ENCODE results near the gene USP6. TPM values are rescaled to one million over a fixed set of nuclear protein-coding genes. Genes with fewer than 3 reads are reported as not detected.

Gene USP6
- total and polyA plus RNA-seq, 2 of the 13 experiments (the other 11 are each of a cell fraction or from before 2014, with no cell fraction given) = 0.04 TPM; not detected in 1

DNA sequence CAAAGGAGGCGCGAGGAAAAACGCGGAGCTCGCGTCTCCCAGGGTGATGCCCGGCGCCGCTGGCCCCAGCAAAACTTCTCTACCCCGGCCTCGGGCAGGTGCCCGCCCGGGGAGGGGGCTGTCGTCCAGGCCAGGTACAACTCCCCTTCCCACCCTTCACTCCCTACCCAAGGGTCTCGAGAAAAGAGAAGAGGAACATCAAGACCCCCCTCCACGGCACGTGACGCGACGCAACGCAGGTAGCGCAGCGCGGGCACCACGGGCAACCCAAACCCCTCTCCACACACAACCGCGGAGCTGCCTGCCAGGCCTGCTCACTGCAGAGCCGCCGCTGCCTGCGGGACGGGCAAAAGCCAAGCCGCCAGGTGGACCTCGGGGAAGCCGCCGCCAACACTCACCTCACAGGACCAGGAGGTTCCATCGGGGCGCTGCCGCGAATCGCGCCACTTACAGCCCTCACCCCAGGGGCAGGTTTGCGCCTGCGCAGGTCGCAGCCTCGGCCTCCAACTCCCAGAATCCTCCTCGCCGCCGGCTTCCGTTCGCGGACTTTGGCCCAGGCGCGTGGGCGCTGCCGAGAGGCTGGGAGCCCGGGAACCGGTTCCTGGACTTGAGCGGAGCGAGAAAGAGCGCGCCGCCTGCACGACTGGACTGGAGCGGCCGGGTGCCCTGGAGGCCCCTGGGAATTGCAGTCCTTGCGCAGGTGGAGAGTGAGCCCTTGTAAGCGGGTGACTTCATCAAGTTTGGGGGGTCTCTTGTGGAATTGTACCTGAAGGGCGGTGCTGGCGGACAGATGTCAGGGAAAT lies 4.2 kb upstream of the USP6 start, which contains the start of gene ZNF232 (continued):
- TF ChIP-seq, protein P1, sequence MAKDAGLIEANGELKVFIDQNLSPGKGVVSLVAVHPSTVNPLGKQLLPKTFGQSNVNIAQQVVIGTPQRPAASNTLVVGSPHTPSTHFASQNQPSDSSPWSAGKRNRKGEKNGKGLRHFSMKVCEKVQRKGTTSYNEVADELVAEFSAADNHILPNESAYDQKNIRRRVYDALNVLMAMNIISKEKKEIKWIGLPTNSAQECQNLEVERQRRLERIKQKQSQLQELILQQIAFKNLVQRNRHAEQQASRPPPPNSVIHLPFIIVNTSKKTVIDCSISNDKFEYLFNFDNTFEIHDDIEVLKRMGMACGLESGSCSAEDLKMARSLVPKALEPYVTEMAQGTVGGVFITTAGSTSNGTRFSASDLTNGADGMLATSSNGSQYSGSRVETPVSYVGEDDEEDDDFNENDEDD (CRISPR knock-in tag; IDR thresholded peaks at IDR 0.05; ENCODE audit: borderline replicate concordance) = peak; percentile 86; the same call in 1 of the 2 replicates
- peak; percentile 89 for TF ChIP-seq TAF1 (CRISPR knock-in tag; IDR thresholded peaks at IDR 0.05)
- TF ChIP-seq PHF20 (CRISPR knock-in tag; IDR thresholded peaks at IDR 0.05) = peak; percentile 78
- TF ChIP-seq FOXA1 (IDR thresholded peaks at IDR 0.05) = no peak
- TF ChIP-seq FOXA1 (CRISPR knock-in tag; IDR thresholded peaks at IDR 0.05) = 0 out of 2 replicates have a peak, but pooled peaks have one; percentile 14
- TF ChIP-seq ZC3H4 (CRISPR knock-in tag; IDR thresholded peaks at IDR 0.05; ENCODE audit: borderline replicate concordance) = 0 out of 2 replicates have a peak, but pooled peaks have one; percentile 22
- TF ChIP-seq ZNF207 (IDR thresholded peaks at IDR 0.05; ENCODE audit: borderline replicate concordance) = no peak
- TF ChIP-seq GABPB1 (CRISPR knock-in tag; IDR thresholded peaks at IDR 0.05) = peak; percentile 96
- TF ChIP-seq ZNF205 (CRISPR knock-in tag; IDR thresholded peaks at IDR 0.05) = no peak; the same call in 1 of the 2 replicates
- no peak; the same call in 1 of the 2 replicates for TF ChIP-seq ZNF589 (CRISPR knock-in tag; conservative IDR thresholded peaks at IDR 0.05)
- no peak for TF ChIP-seq ZNF251 (CRISPR knock-in tag; IDR thresholded peaks at IDR 0.05)
- TF ChIP-seq, protein P2, sequence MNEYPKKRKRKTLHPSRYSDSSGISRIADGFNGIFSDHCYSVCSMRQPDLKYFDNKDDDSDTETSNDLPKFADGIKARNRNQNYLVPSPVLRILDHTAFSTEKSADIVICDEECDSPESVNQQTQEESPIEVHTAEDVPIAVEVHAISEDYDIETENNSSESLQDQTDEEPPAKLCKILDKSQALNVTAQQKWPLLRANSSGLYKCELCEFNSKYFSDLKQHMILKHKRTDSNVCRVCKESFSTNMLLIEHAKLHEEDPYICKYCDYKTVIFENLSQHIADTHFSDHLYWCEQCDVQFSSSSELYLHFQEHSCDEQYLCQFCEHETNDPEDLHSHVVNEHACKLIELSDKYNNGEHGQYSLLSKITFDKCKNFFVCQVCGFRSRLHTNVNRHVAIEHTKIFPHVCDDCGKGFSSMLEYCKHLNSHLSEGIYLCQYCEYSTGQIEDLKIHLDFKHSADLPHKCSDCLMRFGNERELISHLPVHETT (CRISPR knock-in tag; conservative IDR thresholded peaks at IDR 0.05) = peak; percentile 86
- no peak; the same call in 1 of the 2 replicates for TF ChIP-seq ZNF124 (CRISPR knock-in tag; IDR thresholded peaks at IDR 0.05)
- peak; percentile 81 for TF ChIP-seq ZSCAN21 (CRISPR knock-in tag; IDR thresholded peaks at IDR 0.05; ENCODE audit: borderline replicate concordance)
- TF ChIP-seq NFIB (CRISPR knock-in tag; IDR thresholded peaks at IDR 0.05; ENCODE audit: borderline replicate concordance) = no peak
- no peak for TF ChIP-seq ZNF780A (CRISPR knock-in tag; IDR thresholded peaks at IDR 0.05)
- no peak for TF ChIP-seq SATB2 (CRISPR knock-in tag; IDR thresholded peaks at IDR 0.05)
- TF ChIP-seq, protein P3, sequence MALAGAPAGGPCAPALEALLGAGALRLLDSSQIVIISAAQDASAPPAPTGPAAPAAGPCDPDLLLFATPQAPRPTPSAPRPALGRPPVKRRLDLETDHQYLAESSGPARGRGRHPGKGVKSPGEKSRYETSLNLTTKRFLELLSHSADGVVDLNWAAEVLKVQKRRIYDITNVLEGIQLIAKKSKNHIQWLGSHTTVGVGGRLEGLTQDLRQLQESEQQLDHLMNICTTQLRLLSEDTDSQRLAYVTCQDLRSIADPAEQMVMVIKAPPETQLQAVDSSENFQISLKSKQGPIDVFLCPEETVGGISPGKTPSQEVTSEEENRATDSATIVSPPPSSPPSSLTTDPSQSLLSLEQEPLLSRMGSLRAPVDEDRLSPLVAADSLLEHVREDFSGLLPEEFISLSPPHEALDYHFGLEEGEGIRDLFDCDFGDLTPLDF (CRISPR knock-in tag; IDR thresholded peaks at IDR 0.05) = peak; percentile 97
- no peak for TF ChIP-seq ZNF510 (CRISPR knock-in tag; IDR thresholded peaks at IDR 0.05; ENCODE audit: low read depth)
- no peak for TF ChIP-seq KLF9 (CRISPR knock-in tag; IDR thresholded peaks at IDR 0.05; ENCODE audit: low read depth)
- TF ChIP-seq TEAD2 (CRISPR knock-in tag; IDR thresholded peaks at IDR 0.05) = no peak
- peak; percentile 88; the same call in 1 of the 2 replicates for TF ChIP-seq ZNF549 (CRISPR knock-in tag; IDR thresholded peaks at IDR 0.05)
- TF ChIP-seq ZNF777 (CRISPR knock-in tag; IDR thresholded peaks at IDR 0.05) = peak; percentile 70; the same call in 1 of the 2 replicates
- TF ChIP-seq, protein P4, sequence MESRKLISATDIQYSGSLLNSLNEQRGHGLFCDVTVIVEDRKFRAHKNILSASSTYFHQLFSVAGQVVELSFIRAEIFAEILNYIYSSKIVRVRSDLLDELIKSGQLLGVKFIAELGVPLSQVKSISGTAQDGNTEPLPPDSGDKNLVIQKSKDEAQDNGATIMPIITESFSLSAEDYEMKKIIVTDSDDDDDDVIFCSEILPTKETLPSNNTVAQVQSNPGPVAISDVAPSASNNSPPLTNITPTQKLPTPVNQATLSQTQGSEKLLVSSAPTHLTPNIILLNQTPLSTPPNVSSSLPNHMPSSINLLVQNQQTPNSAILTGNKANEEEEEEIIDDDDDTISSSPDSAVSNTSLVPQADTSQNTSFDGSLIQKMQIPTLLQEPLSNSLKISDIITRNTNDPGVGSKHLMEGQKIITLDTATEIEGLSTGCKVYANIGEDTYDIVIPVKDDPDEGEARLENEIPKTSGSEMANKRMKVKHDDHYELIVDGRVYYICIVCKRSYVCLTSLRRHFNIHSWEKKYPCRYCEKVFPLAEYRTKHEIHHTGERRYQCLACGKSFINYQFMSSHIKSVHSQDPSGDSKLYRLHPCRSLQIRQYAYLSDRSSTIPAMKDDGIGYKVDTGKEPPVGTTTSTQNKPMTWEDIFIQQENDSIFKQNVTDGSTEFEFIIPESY (CRISPR knock-in tag; IDR thresholded peaks at IDR 0.05) = no peak
- TF ChIP-seq RBM39 (IDR thresholded peaks at IDR 0.05; ENCODE audit: low read depth, low read length, poor library complexity, severe bottlenecking) = peak; percentile 45

Data from HepG2 (cell line).